Measurements from ENCODE around the gene C16orf86. TPM values are rescaled to one million over a fixed set of nuclear protein-coding genes. Genes with fewer than 3 reads are reported as not detected.

The C16orf86 gene
- total RNA-seq, 1 donor from 2014 or later = 1.8 TPM

GRCh38 chr16:67714522-67714921 lies 47.9 kb downstream of the C16orf86 start:
- Mint-ChIP-seq H3K27ac (ENCODE audit: unreplicated experiment) (no peak overlapping the region), H3K4me1 (ENCODE audit: unreplicated experiment) (peaks cover 11% of the 10 kb centered on the region), H3K36me3 (ENCODE audit: low read depth, unreplicated experiment) (peaks cover 5% of the 10 kb centered on the region), H3K27me3 (ENCODE audit: unreplicated experiment) (peaks cover 3% of the 10 kb centered on the region), H3K9me3 (ENCODE audit: unreplicated experiment) (no peaks in the 10 kb centered on the region), H3K4me3 (ENCODE audit: unreplicated experiment) (no peak overlapping the region)
- no peak for DNase-seq (ENCODE audit: low spot score)
- TF ChIP-seq CTCF (IDR thresholded peaks at IDR 0.05; ENCODE audit: unreplicated experiment) = no peak

GRCh38 chr16:67716097-67716496 lies 49.5 kb downstream of the C16orf86 start:
- H3K4me3 Mint-ChIP-seq (ENCODE audit: unreplicated experiment) = no peak overlapping the region
- H3K27ac Mint-ChIP-seq (ENCODE audit: unreplicated experiment) = no peak overlapping the region

More at GRCh38 chr16:67716097-67716496, 49.5 kb downstream of the C16orf86 start:
- TF ChIP-seq CTCF (IDR thresholded peaks at IDR 0.05; ENCODE audit: unreplicated experiment) = no peak
- H3K9me3 Mint-ChIP-seq (ENCODE audit: unreplicated experiment) = no peaks in the 10 kb centered on the region
- peaks cover 9% of the 10 kb centered on the region for H3K36me3 Mint-ChIP-seq (ENCODE audit: low read depth, unreplicated experiment)
- H3K4me1 Mint-ChIP-seq (ENCODE audit: unreplicated experiment) = peaks cover 27% of the 10 kb centered on the region
- peaks cover 5% of the 10 kb centered on the region for H3K27me3 Mint-ChIP-seq (ENCODE audit: unreplicated experiment)
- DNase-seq (ENCODE audit: low spot score) = no peak

Other genes with a start within 250 kb of the C16orf86 start
- gene HSD11B2, start 235.7 kb upstream of the C16orf86 start, total RNA-seq (ENCODE audit: unreplicated experiment) = 3.3 TPM
- gene ATP6V0D1, start 185.7 kb upstream of the C16orf86 start, total RNA-seq (ENCODE audit: unreplicated experiment) = 107 TPM
- gene AGRP, start 183.3 kb upstream of the C16orf86 start, total RNA-seq (ENCODE audit: unreplicated experiment) = not detected
- 184 TPM for gene RIPOR1, start 138.0 kb upstream of the C16orf86 start, total RNA-seq (ENCODE audit: unreplicated experiment)
- gene CTCF, start 104.3 kb upstream of the C16orf86 start, total RNA-seq (ENCODE audit: unreplicated experiment) = 40.1 TPM
- 3.6 TPM for gene CARMIL2, start 21.7 kb upstream of the C16orf86 start, total RNA-seq (ENCODE audit: unreplicated experiment)
- 27.1 TPM for gene ACD, start 6.6 kb upstream of the C16orf86 start, total RNA-seq (ENCODE audit: unreplicated experiment)
- gene PARD6A, start 5.9 kb upstream of the C16orf86 start, total RNA-seq (ENCODE audit: unreplicated experiment) = 1.2 TPM
- 9.9 TPM for gene ENKD1, start 64 bp upstream of the C16orf86 start, total RNA-seq (ENCODE audit: unreplicated experiment)
- 44.2 TPM for gene GFOD2, start 52.5 kb downstream of the C16orf86 start, total RNA-seq (ENCODE audit: unreplicated experiment)
- gene RANBP10, start 139.7 kb downstream of the C16orf86 start, total RNA-seq (ENCODE audit: unreplicated experiment) = 19.5 TPM
- gene TSNAXIP1, start 140.1 kb downstream of the C16orf86 start, total RNA-seq (ENCODE audit: unreplicated experiment) = 2.8 TPM
- 29.6 TPM for gene THAP11, start 175.5 kb downstream of the C16orf86 start, total RNA-seq (ENCODE audit: unreplicated experiment)
- gene NUTF2, start 180.1 kb downstream of the C16orf86 start, total RNA-seq (ENCODE audit: unreplicated experiment) = 217 TPM
- 82.9 TPM for gene CENPT, start 180.9 kb downstream of the C16orf86 start, total RNA-seq (ENCODE audit: unreplicated experiment)
- 83.0 TPM for gene EDC4, start 206.2 kb downstream of the C16orf86 start, total RNA-seq (ENCODE audit: unreplicated experiment)
- 0.56 TPM for gene NRN1L, start 218.1 kb downstream of the C16orf86 start, total RNA-seq (ENCODE audit: unreplicated experiment)
- gene PSKH1, start 226.4 kb downstream of the C16orf86 start, total RNA-seq (ENCODE audit: unreplicated experiment) = 47.5 TPM

Measured in endothelial cell (in vitro differentiated cells).